Neural crest cell (in vitro differentiated cells): ENCODE results near the gene BRMS1. TPM values are rescaled to one million over a fixed set of nuclear protein-coding genes. Genes with fewer than 3 reads are reported as not detected.
A peak's percentile ranks its signal among the peaks of the same experiment; 100 is the strongest.
"Not testable (repeated sequence)": the region's sequence is repeated elsewhere in the genome, so short reads cannot be mapped to it uniquely, and the experiment has no call there.

Experiments used
- DNase-seq: peaks from one replicate; pipeline ENCODE4 v3.0.0; 2021; ENCODE audit warnings: low read depth, mixed read lengths, low spot score
- H3K27ac Mint-ChIP-seq: one replicate; pipeline ENCODE4 v1.8.0; 2021; ENCODE audit warnings: mild to moderate bottlenecking, mixed read lengths; ENCODE audit not compliant: unreplicated experiment
- H3K27me3 Mint-ChIP-seq: 2 replicates; pipeline ENCODE4 v1.8.0; 2021; ENCODE audit warnings: low read depth, mild to moderate bottlenecking, mixed read lengths
- H3K36me3 Mint-ChIP-seq: 2 replicates; pipeline ENCODE4 v1.8.0; 2021; ENCODE audit warnings: low read depth, mild to moderate bottlenecking, mixed read lengths
- H3K4me1 Mint-ChIP-seq: 2 replicates; pipeline ENCODE4 v1.8.0; 2021; ENCODE audit warnings: mixed read lengths
- H3K4me3 Mint-ChIP-seq: one replicate; pipeline ENCODE4 v1.8.0; 2021; ENCODE audit warnings: mild to moderate bottlenecking, mixed read lengths
- H3K9me3 Mint-ChIP-seq: 2 replicates; pipeline ENCODE4 v1.8.0; 2021; ENCODE audit warnings: mixed read lengths
- total RNA-seq: library from RNA; stranded (reverse); gene quantifications from 2 replicates; pipeline ENCODE4 v1.2.1, GENCODE V29; 2021
- TF ChIP-seq, protein P1 (sequence below): fragments of 200-600 bp; sonication (generic); conservative IDR thresholded peaks from 2 replicates; pipeline ENCODE4 v1.5.0; 2021; ENCODE audit warnings: antibody characterized with exemption, mild to moderate bottlenecking

The BRMS1 gene
- total RNA-seq, 1 donor from 2014 or later, result 40.2 TPM

DNA sequence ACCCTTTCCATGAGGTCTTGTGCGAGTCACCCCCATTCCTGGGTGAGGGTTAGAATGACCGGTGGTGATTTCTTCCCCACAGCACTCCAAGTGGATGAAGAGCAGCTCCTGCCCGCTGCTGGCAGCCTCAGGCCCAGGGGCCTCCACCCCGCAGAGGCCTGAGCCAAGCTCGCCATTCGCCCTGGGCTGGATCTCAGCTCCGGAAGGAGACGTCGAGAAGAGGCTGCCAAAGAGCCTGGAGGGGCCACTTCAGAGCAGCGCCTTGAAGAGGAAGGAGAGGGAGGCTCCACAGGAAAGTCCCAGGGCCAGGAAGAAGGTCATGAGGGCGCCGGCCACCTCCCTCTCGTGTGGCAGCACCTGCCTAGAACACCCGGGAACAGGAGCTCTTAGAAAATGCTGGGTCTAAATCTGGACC lies 18.3 kb upstream of the BRMS1 start:
- peak overlapping the region; percentile 59 for H3K4me3 Mint-ChIP-seq
- peaks cover 36% of the 10 kb centered on the region for H3K4me1 Mint-ChIP-seq
- H3K36me3 Mint-ChIP-seq, result peaks cover 23% of the 10 kb centered on the region
- peaks cover 9% of the 10 kb centered on the region for H3K27me3 Mint-ChIP-seq
- TF ChIP-seq, protein P1, sequence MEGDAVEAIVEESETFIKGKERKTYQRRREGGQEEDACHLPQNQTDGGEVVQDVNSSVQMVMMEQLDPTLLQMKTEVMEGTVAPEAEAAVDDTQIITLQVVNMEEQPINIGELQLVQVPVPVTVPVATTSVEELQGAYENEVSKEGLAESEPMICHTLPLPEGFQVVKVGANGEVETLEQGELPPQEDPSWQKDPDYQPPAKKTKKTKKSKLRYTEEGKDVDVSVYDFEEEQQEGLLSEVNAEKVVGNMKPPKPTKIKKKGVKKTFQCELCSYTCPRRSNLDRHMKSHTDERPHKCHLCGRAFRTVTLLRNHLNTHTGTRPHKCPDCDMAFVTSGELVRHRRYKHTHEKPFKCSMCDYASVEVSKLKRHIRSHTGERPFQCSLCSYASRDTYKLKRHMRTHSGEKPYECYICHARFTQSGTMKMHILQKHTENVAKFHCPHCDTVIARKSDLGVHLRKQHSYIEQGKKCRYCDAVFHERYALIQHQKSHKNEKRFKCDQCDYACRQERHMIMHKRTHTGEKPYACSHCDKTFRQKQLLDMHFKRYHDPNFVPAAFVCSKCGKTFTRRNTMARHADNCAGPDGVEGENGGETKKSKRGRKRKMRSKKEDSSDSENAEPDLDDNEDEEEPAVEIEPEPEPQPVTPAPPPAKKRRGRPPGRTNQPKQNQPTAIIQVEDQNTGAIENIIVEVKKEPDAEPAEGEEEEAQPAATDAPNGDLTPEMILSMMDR, result no peak
- no peaks in the 10 kb centered on the region for H3K9me3 Mint-ChIP-seq
- no peak for DNase-seq
- no peak overlapping the region for H3K27ac Mint-ChIP-seq

DNA sequence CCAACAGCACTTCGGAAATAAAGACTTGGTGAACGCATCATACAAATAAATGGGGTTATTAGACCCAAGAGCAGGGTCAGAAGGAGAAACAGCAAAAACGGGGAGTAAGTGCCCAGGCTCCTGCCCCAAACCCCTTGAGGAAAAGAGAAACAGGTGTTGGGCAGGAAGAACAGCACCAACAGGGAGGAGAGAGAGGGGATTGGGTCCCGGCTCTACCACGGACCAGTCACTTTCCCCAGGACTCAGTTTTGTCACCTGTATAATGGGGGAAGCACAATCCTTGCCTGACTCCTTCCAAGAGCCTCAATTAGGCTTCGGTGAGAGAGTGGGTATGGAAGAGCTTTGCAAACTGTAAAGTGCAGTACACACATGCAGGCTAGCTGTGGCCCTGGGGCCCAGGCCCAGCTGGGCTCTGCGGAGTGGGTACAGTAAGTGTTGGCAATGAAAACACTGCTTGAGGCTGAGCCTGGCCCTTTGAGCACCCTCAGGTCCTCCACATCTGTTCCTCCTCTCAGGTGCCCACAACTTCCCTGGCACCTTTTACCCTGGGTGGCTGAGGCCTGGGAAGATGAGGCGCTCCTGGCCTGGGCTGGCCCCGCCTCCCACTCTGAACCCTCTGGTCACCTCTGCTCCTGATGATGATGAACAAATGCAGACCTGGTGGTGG lies 17.7 kb upstream of the BRMS1 start:
- Mint-ChIP-seq H3K4me1 (peaks cover 32% of the 10 kb centered on the region), H3K9me3 (no peaks in the 10 kb centered on the region), H3K4me3 (peak overlapping the region; percentile 76), H3K27ac (peak overlapping the region; percentile 27), H3K27me3 (peaks cover 9% of the 10 kb centered on the region), H3K36me3 (peaks cover 19% of the 10 kb centered on the region)
- DNase-seq, result no peak
- TF ChIP-seq, protein P1, result no peak

DNA sequence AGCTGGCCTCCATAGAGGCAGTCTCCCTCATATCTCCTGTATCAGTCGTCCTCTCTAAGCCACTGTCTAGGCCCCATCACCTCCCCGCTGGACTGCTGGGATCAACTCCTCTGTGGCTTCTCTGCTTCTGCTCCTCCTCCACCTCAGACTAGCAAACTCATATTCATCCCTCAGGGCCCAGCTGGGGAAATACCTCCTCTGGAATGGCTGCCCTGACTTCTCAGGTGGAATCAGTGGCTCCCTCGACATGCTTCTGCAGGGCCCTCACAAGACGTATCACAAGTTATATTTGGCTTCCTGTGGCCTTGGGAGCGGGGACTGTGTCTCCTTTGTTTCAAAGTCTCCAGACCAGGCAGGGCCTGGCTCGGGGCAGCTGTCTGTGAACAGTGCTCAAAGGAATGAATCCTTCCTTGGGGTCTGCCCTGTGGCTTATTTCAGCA lies 16.6 kb upstream of the BRMS1 start:
- peak overlapping the region; percentile 77 for H3K27ac Mint-ChIP-seq
- peak overlapping the region; percentile 76 for H3K4me3 Mint-ChIP-seq
- no peaks in the 10 kb centered on the region for H3K9me3 Mint-ChIP-seq
- DNase-seq, result no peak
- H3K27me3 Mint-ChIP-seq, result peaks cover 9% of the 10 kb centered on the region
- H3K36me3 Mint-ChIP-seq, result peaks cover 19% of the 10 kb centered on the region
- TF ChIP-seq, protein P1, result no peak
- peaks cover 32% of the 10 kb centered on the region for H3K4me1 Mint-ChIP-seq

DNA sequence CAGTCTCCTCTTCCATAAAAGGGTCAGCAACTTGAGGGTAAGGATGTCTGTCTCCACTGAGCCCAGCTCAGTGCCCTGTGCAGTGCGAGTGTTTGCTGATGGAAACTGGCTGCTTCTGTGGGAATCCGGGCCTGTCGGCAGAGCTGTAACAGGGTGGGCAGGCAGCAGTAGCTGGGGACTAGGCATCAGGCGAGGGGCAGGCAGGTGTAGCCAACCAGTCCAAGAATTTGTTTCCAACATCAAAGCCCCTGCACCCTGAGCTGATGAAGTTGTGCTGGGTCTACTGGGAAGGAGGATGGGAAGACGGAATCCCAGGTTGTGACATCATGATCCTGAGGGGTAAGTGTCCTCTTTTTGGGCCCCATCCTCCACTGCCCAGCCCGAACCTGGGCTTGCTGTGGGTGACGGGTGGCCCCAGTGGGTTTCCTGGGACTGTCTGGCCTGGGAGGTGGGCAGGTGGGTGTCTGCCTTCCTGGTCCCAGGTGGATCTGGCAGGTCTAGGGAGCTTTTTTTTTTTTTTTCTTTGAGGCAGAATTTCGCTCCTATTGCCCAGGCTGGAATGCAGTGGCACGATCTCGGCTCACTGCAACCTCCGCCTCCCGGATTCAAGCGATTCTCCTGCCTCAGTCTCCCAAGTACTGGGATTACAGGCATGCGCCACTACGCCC lies 15.6 kb upstream of the BRMS1 start:
- H3K27ac Mint-ChIP-seq, result no peak overlapping the region

DNA sequence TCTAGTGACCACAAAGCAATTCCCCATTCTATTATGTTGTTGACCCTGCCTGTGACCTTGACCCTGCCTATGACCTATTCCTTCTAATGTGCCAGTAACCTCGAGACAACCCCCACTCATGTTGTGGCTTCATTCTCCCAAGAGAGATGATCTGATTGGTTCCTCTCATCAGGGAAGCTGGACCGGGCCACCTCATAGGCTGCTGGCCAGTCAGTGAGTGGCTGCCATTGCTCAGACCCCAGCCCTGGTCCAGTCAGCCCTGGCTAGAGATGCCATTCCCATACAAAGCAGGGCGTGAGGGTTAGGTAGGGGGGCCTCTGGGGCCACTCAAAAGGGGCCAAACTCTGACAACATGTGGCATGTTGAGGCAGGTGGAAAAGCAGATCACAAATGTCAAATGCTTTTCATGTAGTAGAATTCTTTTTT lies 14.8 kb upstream of the BRMS1 start:
- TF ChIP-seq, protein P1, result no peak
- H3K27me3 Mint-ChIP-seq, result peaks cover 9% of the 10 kb centered on the region
- no peaks in the 10 kb centered on the region for H3K9me3 Mint-ChIP-seq
- H3K27ac Mint-ChIP-seq, result no peak overlapping the region
- H3K4me1 Mint-ChIP-seq, result peaks cover 32% of the 10 kb centered on the region
- peak overlapping the region; percentile 65 for H3K4me3 Mint-ChIP-seq
- no peak for DNase-seq
- peaks cover 15% of the 10 kb centered on the region for H3K36me3 Mint-ChIP-seq

More for the DNA sequence above, 15.6 kb upstream of the BRMS1 start:
- H3K9me3 Mint-ChIP-seq, result no peaks in the 10 kb centered on the region
- H3K27me3 Mint-ChIP-seq, result peaks cover 9% of the 10 kb centered on the region
- TF ChIP-seq, protein P1, result no peak
- H3K4me1 Mint-ChIP-seq, result peaks cover 32% of the 10 kb centered on the region
- no peak for DNase-seq
- peak overlapping the region; percentile 76 for H3K4me3 Mint-ChIP-seq
- H3K36me3 Mint-ChIP-seq, result peaks cover 19% of the 10 kb centered on the region

DNA sequence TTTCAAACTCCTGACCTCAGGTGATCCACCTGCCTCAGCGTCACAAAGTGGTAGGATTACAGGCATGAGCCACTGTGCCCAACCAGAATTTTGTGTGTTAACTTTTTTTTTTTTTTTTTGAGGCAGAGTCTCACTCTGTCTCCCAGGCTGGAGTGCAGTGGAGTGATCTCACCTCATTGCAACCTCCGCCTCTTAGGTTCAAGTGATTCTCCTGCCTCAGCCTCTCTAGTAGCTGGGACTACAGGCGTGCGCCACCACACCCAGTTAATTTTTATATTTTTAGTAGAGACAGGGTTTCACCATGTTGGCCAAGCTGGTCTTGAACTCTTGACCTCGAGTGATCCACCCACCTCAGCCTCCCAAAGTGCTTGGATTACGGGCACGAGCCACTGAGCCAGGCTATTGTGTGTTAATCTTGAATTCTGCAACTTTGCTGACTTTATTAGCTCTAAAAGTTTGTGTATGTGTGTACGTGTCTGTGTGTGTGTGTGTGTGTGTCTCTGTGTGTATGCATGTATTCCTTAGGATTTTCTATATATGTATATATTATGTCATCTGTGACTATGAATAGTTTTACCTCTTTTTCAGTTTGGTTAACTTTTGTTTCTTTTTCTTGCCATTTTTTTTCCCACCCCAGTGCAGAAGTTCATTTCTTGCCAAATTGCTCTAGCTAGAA lies 5.8 kb upstream of the BRMS1 start:
- not testable (repeated sequence) for H3K9me3 Mint-ChIP-seq, H3K36me3 Mint-ChIP-seq, H3K27me3 Mint-ChIP-seq, DNase-seq, H3K27ac Mint-ChIP-seq
- peak overlapping the region; percentile 58 for H3K4me3 Mint-ChIP-seq
- H3K4me1 Mint-ChIP-seq, result peaks cover 21% of the 10 kb centered on the region
